Stimulated activated CD8-positive, alpha-beta memory T cell treated with anti-CD3 and anti-CD28 coated beads, Interleukin-15, amount 100 ng/mL, for 48 hours (primary cell): ENCODE data around the gene UFC1.

ENCODE experiments used
- DNase-seq, 2 donors: peaks; one replicate each; pipeline ENCODE4 v3.0.0-alpha.2; 2020; ENCODE audit warnings: low read depth in 2 of 2

The UFC1 gene

DNA sequence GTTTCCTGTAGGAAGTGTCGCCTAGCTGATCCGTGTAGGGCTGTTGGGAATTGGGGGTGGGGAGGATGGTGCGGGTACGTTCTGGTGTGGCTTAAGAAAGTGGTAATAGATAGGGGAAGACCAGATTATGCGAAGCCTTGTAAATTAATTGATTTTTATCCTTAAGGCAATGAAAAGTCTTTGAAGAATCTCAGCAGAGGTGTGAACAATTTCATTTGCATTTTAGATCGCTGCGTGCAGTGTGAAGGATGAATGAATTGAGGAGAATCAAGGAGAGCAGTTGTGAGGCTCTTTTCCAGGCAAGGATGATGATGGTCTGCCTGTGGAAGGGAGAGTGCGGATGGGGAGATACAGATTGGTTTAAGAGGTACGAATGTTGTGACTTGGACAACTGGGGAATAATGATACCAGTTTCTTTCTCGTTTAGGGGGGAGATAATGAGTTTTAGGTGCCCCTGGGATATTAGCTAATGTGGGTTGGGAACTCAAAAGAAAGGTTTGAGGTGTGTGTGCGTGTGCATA is 20.5 kb upstream of the UFC1 start:
- no peak for DNase-seq

DNA sequence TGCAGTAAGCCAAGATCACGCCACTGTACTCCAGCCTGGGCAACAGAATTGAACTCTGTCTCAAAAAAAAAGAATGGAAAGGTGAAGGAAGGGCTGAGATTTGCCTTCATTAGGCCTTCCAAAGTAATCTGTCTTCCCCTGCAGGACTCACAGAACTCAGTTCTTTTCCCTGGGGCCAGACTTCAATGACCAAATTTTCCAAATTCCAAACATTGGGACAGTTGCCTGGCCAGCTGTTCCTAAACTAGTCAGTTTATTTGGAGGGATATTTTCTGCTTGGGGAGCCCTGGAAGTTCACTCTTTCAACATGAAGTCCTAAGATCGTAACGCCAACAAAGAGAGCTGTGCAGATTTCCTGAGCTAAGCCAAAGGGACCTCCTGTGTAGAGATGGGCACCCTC is 15.9 kb upstream of the UFC1 start:
- no peak for DNase-seq

GRCh38 chr1:161138431-161138830 is 15.3 kb upstream of the UFC1 start:
- DNase-seq = no peak

GRCh38 chr1:161139766-161140165 is 14.0 kb upstream of the UFC1 start:
- no peak for DNase-seq

GRCh38 chr1:161140755-161141400 is 12.9 kb upstream of the UFC1 start:
- DNase-seq = no peak

DNA sequence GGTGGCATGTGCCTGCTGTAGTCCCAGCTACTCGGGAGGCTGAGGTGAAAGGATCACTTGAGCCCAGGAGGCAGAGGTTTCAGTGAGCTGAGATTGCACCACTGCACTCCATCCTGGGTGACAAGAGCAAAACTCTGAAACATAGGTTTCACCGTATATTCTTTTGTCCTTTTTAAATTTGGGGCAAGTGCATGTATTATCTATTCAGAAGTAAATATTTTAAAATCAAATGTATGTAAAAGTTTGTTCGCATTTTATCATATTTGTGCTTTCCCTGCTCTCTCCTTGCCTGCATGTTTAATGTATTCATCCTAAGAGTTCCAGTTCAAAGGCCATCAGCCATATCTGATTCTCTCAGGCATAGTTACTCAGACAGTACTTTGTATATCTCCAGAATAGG is 7.9 kb upstream of the UFC1 start:
- no peak for DNase-seq

DNA sequence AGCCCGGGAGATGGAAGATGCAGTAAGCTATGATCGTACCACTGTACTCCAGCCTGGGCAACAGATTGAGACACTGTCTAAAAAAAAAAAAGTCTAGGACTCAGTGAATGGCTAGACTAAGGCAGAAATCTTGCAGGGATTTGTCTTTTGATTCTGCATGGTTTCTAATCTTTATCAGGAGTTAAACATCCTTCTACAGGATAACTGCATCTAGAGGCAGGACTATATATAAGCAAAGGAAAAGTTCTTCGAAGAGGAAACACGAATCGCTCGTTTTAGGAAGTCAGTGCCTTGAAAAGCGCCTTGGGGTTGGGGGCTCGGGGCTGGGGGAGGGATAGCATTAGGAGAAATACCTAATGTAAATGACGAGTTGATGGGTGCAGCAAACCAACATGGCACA is 602 bp upstream of the UFC1 start:
- no peak for DNase-seq

- DNase-seq = no peak
Measured at GRCh38 chr1:161157867-161158266, 4.1 kb downstream of the UFC1 start.

GRCh38 chr1:161158316-161159010 is 4.7 kb downstream of the UFC1 start:
- no peak for DNase-seq

- peak; percentile 87 for DNase-seq
Measured at GRCh38 chr1:161159087-161159912, 5.5 kb downstream of the UFC1 start, which contains the start of gene USP21. USP21 (plus strand) TSS chr1:161159500; CDS start chr1:161160641, 1,141 bp downstream.

DNA sequence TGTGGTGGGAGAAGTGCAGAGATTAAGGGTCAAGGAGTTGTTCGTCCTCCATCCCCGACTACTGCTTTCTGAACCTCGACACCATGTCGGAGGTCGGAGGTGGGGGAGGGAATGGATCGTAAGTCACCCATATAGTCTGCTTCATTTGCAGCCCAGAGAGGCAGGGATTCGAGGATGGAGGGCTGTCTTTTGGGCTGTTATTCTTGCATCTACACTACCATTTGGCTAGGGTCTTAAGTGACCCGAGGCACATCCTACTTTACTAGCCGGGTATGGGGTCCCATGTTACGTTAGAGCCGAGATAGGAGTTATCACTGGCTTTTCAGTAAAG is 6.1 kb downstream of the UFC1 start:
- DNase-seq = no peak

- DNase-seq = no peak
Measured at GRCh38 chr1:161160671-161161145, 6.9 kb downstream of the UFC1 start.

- DNase-seq = no peak
Measured at GRCh38 chr1:161161652-161162051, 7.9 kb downstream of the UFC1 start.

- DNase-seq = no peak
Measured at GRCh38 chr1:161162052-161162451, 8.3 kb downstream of the UFC1 start.

- DNase-seq = no peak
Measured at GRCh38 chr1:161162806-161163205, 9.0 kb downstream of the UFC1 start.

GRCh38 chr1:161163793-161164192 is 10.0 kb downstream of the UFC1 start:
- no peak for DNase-seq

DNA sequence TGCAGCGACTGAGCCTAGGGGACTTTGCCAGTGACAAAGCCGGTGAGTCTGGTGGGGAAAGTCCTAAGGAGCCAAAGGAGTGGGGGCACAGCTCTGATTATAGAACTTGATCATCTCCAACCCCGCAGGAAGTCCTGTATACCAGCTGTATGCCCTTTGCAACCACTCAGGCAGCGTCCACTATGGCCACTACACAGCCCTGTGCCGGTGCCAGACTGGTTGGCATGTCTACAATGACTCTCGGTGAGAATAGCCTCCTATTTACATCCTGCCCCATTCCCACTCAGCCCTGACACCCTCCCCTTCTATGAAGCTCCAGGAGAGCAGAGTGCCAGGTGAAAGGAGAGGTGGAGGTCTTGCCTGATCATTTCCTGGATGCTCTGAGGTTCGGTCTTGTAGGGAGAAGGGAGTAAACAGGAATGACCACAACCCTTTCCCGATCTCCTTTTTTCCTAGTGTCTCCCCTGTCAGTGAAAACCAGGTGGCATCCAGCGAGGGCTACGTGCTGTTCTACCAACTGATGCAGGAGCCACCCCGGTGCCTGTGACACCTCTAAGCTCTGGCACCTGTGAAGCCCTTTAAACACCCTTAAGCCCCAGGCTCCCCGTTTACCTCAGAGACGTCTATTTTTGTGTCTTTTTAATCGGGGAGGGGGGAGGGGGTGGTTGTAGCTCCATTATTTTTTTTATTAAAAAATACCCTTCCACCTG is 11.3 kb downstream of the UFC1 start:
- no peak for DNase-seq

DNA sequence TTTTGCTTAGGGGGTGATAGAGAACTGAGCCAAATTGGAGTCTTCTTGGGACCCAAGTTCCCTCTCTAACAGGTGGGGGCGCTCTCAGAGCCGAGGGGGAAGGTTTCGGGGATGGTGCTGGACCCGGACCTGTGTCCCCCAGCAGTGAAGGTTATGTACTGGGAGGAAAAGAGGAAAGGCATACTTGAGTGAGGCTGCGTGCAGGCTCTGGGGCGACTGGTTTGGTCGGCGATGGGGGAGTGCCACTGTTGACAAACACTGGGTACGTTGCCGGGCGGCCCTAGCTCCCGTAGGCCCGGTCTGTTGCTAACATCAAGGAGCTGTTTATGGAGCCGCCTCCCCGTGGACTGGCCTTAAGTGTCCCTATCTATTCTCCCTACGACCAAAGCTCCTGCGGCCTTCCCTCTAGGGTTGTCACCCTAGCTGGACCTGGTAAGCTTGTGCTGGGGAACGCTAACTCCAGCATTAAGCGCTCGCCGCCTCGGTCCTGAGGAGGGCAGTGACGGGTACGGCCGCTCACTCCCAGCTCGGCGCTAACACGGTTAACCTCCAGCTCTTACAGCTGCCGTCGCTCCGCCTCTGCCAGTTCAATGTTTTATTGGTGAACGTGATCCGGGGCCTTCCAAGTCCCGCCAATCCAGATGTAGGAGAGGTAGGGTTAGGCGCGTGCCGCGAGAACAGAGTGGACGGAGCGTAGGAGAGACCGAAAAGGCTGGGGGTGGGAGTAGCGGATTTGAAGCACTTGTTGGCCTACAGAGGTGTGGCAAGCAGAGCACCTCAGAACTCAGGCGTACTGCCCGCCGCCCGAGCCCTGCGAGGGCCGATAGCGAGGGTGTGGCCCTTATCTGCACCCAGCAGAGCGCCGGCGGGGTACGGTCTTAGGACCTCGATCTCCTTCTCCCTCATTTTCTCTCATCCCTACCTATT is 12.2 kb downstream of the UFC1 start, which contains the start of gene PPOX:
PPOX (plus strand) TSS at position 685 of the 927 bp plus-strand sequence. CDS start 422 bp downstream, outside the sequence.
- peak; percentile 91 for DNase-seq

DNA sequence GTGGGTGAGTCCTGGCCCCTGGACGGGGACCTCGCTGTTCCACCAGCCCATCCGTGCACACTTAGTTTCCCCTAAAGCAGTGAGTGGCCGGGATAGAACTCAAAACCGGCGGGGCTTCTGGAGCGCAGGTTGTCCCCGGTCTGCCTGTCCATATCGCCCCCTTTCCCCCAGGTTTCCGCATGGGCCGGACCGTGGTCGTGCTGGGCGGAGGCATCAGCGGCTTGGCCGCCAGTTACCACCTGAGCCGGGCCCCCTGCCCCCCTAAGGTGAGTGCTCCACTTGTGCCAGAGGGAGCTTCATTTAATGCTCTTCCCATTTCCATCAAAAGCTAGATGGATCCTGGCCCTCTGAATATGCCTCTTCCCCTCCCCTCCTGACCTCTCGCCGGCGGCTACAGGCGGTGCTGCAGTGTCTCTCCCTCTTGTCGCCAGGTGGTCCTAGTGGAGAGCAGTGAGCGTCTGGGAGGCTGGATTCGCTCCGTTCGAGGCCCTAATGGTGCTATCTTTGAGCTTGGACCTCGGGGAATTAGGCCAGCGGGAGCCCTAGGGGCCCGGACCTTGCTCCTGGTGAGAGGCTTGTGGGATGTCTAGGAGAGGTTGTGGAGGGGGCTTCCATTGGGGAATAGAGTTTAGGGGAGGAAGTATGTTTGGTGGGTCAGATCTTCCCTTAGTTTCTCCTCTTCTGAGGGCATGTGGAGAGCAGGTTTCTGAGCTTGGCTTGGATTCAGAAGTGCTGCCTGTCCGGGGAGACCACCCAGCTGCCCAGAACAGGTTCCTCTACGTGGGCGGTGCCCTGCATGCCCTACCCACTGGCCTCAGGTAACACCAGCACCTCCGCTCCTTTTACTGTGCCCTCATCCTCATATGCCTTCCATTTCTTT is 13.1 kb downstream of the UFC1 start:
- DNase-seq = no peak

DNA sequence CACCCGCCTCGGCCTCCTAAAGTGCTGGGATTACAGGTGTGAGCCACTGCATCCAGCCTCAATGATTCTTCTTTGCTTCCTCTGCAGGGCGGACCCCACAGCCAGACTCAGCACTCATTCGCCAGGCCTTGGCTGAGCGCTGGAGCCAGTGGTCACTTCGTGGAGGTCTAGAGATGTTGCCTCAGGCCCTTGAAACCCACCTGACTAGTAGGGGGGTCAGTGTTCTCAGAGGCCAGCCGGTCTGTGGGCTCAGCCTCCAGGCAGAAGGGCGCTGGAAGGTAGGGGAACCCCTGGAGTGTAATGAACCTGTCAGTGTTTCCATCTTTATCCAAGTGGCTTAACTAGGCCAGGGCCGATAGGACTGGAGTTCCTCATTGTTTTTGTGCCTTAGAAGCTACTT is 15.1 kb downstream of the UFC1 start:
- no peak for DNase-seq
